Peyer's patch (tissue), 4 donors: ENCODE results near the gene C6orf47.

Source experiments
- CTCF ChIP-seq, 6 experiments: fragments of 450-650 bp in 4 of 6; fragments of 200-600 bp in 2 of 6; sonication (generic) in 1 of 6; IDR thresholded peaks; one replicate each; pipeline ENCODE4 v1.5.1; 2017 to 2019; ENCODE audit warnings: antibody characterized with exemption in 6 of 6, mild to moderate bottlenecking in 3 of 6, moderate library complexity in 1 of 6
- POLR2A ChIP-seq, 2 donors: fragments of 450-650 bp; IDR thresholded peaks; one replicate each; pipeline ENCODE4 v1.5.1; 2017; ENCODE audit warnings: antibody characterized with exemption in 2 of 2, mild to moderate bottlenecking in 2 of 2, moderate library complexity in 2 of 2

DNA sequence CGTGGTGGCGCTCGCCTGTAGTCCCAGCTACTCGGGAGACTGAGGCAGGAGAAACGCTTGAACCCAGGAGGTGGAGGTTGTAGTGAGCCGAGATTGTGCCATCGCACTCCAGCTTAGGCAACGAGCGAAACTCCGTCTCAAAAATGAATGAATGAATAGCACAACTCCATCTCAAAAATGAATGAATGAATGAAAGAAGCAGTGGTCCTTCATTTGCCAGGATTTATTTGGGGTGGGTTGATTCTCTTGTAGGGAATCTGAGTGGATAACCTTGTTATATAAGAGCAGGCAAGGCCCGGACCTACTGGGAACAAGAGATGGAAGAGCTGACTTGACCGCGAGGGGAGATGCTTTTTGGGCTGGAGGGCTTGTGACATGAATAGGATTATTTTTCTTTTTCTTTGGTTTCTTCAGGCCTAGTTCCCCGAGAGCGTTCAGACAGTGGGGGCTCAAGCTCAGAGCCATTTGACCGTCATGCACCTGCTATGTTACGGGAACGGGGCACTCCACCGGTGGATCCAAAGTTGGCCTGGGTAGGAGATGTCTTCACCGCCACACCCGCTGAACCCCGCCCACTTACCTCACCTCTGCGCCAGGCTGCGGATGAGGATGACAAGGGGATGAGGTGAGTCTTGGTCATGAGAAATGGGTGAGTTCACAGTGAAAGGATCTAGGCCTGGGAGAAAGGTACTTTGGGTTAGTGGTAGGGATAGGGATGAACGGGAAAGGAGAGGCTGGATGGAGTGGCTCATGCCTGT is 30.2 kb downstream of the C6orf47 start:
- TF ChIP-seq CTCF (IDR thresholded peaks at IDR 0.05) (no peak), POLR2A (IDR thresholded peaks at IDR 0.05) (no peak)
